ENCODE measurements around the gene PCDHGC3. TPM values are rescaled to one million over a fixed set of nuclear protein-coding genes. Genes with fewer than 3 reads are reported as not detected.

Gene PCDHGC3
- total and polyA plus RNA-seq, 2 of the 8 experiments (the other 6 are each of a cell fraction or from before 2014, with no cell fraction given) = 4.7 to 18.6 TPM

DNA sequence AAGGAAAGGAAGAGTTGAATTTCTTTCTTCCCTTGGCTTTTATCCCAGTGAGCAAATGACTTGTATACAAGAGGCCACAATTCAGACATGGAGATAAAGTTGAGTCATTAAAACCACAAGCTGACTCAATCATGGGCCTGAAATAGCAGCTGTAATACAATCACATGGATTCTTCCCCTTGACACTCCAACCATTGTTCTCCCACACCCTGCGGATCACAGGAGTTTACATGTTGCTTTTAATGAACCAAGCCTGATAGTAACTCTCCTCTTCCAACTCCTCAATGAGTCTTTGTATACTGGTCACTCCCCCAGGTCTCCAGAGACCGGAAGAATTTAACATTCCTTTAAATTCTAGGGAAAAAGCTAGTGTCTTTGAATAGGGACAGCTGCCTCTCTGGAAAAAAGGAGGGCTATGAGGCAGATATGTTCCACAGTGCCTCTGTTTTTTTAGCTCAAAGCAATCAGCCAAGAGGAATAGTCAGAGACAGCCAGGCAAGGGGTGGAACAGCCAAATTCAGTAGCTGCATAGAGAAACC, 45.5 kb downstream of the PCDHGC3 start:
- Histone ChIP-seq H3K14ac (ENCODE audit: insufficient read length) (no peak overlapping the region), H3K18ac (ENCODE audit: extremely low read depth, low read length) (no peak overlapping the region), H3K4me1 (replicated peaks in 1 of 4; ENCODE audit: control insufficient read depth in 3 of 4, insufficient read depth in 4 of 4, low read length in 3 of 4) (peaks cover 2 to 15% (median 8%) of the 10 kb centered on the region in 4 experiments; a peak in 6 of 7 replicates), H3K79me2 (ENCODE audit: control insufficient read depth in 1 of 2, insufficient read depth in 2 of 2, low read length in 2 of 2) (no peaks in the 10 kb centered on the region), H2BK12ac (ENCODE audit: low read depth, low read length) (no peak overlapping the region), H2AFZ (ENCODE audit: low read length) (no peak overlapping the region), H3K9ac (replicated peaks in 1 of 4; ENCODE audit: extremely low read depth in 1 of 4, low read depth in 3 of 4, low read length in 3 of 4) (no peak overlapping the region), H3K56ac (replicated peaks; ENCODE audit: insufficient read length, low read depth, low read length) (no peak overlapping the region), H2BK15ac (ENCODE audit: low read length) (no peak overlapping the region), H4K91ac (replicated peaks; ENCODE audit: insufficient read length, low read length) (no peak overlapping the region), H4K5ac (ENCODE audit: insufficient read length, low read depth, low read length) (no peak overlapping the region), H4K20me1 (replicated peaks in 1 of 2; ENCODE audit: control insufficient read depth in 1 of 2, insufficient read depth in 2 of 2, low read length in 2 of 2) (no peaks in the 10 kb centered on the region), H2BK5ac (ENCODE audit: low read depth, low read length) (no peak overlapping the region), H2BK20ac (ENCODE audit: low read length) (no peak overlapping the region), H3K27me3 (replicated peaks in 1 of 4; ENCODE audit: control insufficient read depth in 3 of 4, extremely low read depth in 1 of 4, insufficient read depth in 3 of 4, low read length in 3 of 4) (no peaks in the 10 kb centered on the region), H2BK120ac (replicated peaks; ENCODE audit: low read depth, low read length) (no peak overlapping the region), H2AK5ac (ENCODE audit: low read depth, low read length) (no peak overlapping the region), H3K23ac (ENCODE audit: insufficient read length) (no peak overlapping the region), H3K27ac (ENCODE audit: low read depth, low read length) (no peak overlapping the region), H3K23me2 (ENCODE audit: low read depth, low read length) (no peaks in the 10 kb centered on the region), H3K4me3 (ENCODE audit: extremely low read depth in 1 of 4, insufficient read depth in 2 of 4, low read depth in 3 of 4, low read length in 4 of 4) (no peak overlapping the region), H3K4ac (replicated peaks; ENCODE audit: insufficient read length, low read depth, low read length) (no peak overlapping the region), H3K4me2 (ENCODE audit: insufficient read depth in 1 of 2, low read depth in 2 of 2, low read length in 2 of 2) (no peak overlapping the region), H3K9me3 (ENCODE audit: insufficient read depth in 2 of 2, low read depth in 1 of 2, low read length in 1 of 2) (no peaks in the 10 kb centered on the region), H4K8ac (ENCODE audit: extremely low read depth, insufficient read depth, low read length) (no peak overlapping the region), H3K36me3 (ENCODE audit: control insufficient read depth in 2 of 4, insufficient read depth in 4 of 4, low read length in 3 of 4) (peaks cover 16 to 40% (median 33%) of the 10 kb centered on the region in 4 experiments), H3K79me1 (ENCODE audit: low read depth, low read length) (no peaks in the 10 kb centered on the region)
- ChIA-PET CTCF (ENCODE audit: partially characterized antibody) (interaction anchor here (0.7 to 50.9 kb wide), 20 partner anchors 10 to 386 kb away, joined by 3 to 1236 read pairs (median 4); partner anchors contain the start of genes PCDHB10, PCDHB11, PCDHB14 and PCDHB5), POLR2A (ENCODE audit: partially characterized antibody) (interaction anchor here (1.7 to 4.8 kb wide), 3 partner anchors 7 to 108 kb away, joined by 6 to 29 read pairs (median 6); partner anchors contain the start of gene PCDHGA10)
- DNase-seq (ENCODE audit: low read depth in 1 of 2, low spot score in 2 of 2) (no peak), FAIRE-seq (no peak)
- 90% methylated on average over 2 of the region's 2 CpGs; no CpG with 5 or more reads in 1 of the 2 experiments for WGBS, 2 experiments (ENCODE audit: extremely low coverage in 1 of 2, insufficient coverage in 1 of 2, insufficient read length in 1 of 2, insufficient replicate concordance in 2 of 2, low coverage in 1 of 2, low lambda C conversion rate in 2 of 2, missing lambda C conversion rate in 1 of 2)
- TF ChIP-seq, protein P1, sequence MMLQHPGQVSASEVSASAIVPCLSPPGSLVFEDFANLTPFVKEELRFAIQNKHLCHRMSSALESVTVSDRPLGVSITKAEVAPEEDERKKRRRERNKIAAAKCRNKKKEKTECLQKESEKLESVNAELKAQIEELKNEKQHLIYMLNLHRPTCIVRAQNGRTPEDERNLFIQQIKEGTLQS (IDR thresholded peaks at IDR 0.05; ENCODE audit: insufficient read depth, low read depth, low read length) = no peak
- no peak for TF ChIP-seq RNF2 (IDR thresholded peaks at IDR 0.05; ENCODE audit: borderline replicate concordance, low read depth, low read length, missing control alignments, poor library complexity, severe bottlenecking)
- no peak for TF ChIP-seq PHF8 (conservative IDR thresholded peaks at IDR 0.05; ENCODE audit: low read depth, low read length)
- TF ChIP-seq GABPA (IDR thresholded peaks at IDR 0.05; ENCODE audit: borderline replicate concordance, insufficient read depth, low read length) = no peak
- no peak for TF ChIP-seq BACH1 (IDR thresholded peaks at IDR 0.05; ENCODE audit: low read length)
- no peak for TF ChIP-seq TCF12 (IDR thresholded peaks at IDR 0.05; ENCODE audit: low read depth, low read length)
- no peak for TF ChIP-seq RBBP5 (IDR thresholded peaks at IDR 0.05; ENCODE audit: borderline replicate concordance, low read depth, low read length)
- TF ChIP-seq, protein P2, sequence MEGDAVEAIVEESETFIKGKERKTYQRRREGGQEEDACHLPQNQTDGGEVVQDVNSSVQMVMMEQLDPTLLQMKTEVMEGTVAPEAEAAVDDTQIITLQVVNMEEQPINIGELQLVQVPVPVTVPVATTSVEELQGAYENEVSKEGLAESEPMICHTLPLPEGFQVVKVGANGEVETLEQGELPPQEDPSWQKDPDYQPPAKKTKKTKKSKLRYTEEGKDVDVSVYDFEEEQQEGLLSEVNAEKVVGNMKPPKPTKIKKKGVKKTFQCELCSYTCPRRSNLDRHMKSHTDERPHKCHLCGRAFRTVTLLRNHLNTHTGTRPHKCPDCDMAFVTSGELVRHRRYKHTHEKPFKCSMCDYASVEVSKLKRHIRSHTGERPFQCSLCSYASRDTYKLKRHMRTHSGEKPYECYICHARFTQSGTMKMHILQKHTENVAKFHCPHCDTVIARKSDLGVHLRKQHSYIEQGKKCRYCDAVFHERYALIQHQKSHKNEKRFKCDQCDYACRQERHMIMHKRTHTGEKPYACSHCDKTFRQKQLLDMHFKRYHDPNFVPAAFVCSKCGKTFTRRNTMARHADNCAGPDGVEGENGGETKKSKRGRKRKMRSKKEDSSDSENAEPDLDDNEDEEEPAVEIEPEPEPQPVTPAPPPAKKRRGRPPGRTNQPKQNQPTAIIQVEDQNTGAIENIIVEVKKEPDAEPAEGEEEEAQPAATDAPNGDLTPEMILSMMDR (IDR thresholded peaks at IDR 0.05; ENCODE audit: control extremely low read depth in 1 of 3, insufficient read depth in 1 of 3, low read depth in 1 of 3, low read length in 3 of 3) = no peak
- no peak for TF ChIP-seq SAP30 (IDR thresholded peaks at IDR 0.05; ENCODE audit: insufficient read depth, insufficient replicate concordance, low read length)
